Measurements from ENCODE around the gene TPK1. TPM values are rescaled to one million over a fixed set of nuclear protein-coding genes. Genes with fewer than 3 reads are reported as not detected.

TPK1 gene
- total RNA-seq, 2 donors from 2014 or later = 4.1 to 6.4 TPM

- H3K27me3 ChIP-seq = no peaks in the 10 kb centered on the region
- no peak overlapping the region for H3K27ac ChIP-seq
- no peaks in the 10 kb centered on the region for H3K9me3 ChIP-seq
- no peaks in the 10 kb centered on the region for H3K36me3 ChIP-seq
- no peak overlapping the region for H3K4me3 ChIP-seq
- TF ChIP-seq CTCF (IDR thresholded peaks at IDR 0.05) = peak in 1 of 2 donors; percentile 24
- H3K4me1 ChIP-seq = no peaks in the 10 kb centered on the region
- DNase-seq (ENCODE audit: low spot score) = no peak
These were observed 48.7 kb downstream of the TPK1 start for GRCh38 chr7:144787127-144787526.

- no peaks in the 10 kb centered on the region for H3K9me3 ChIP-seq
- no peak for TF ChIP-seq CTCF (IDR thresholded peaks at IDR 0.05)
These were observed 49.3 kb downstream of the TPK1 start for GRCh38 chr7:144786522-144786921.

GRCh38 chr7:144786079-144786478 lies 49.8 kb downstream of the TPK1 start:
- H3K27ac ChIP-seq = no peak overlapping the region

More at GRCh38 chr7:144786522-144786921, 49.3 kb downstream of the TPK1 start:
- Histone ChIP-seq H3K36me3 (no peaks in the 10 kb centered on the region), H3K4me3 (no peak overlapping the region), H3K27ac (no peak overlapping the region), H3K4me1 (no peaks in the 10 kb centered on the region), H3K27me3 (no peaks in the 10 kb centered on the region)
- no peak for DNase-seq (ENCODE audit: low spot score)

GRCh38 chr7:144785521-144785920 lies 50.3 kb downstream of the TPK1 start:
- H3K27ac ChIP-seq = no peak overlapping the region
- no peak for DNase-seq (ENCODE audit: low spot score)
- H3K4me3 ChIP-seq = no peak overlapping the region
- no peaks in the 10 kb centered on the region for H3K9me3 ChIP-seq
- no peak for TF ChIP-seq CTCF (IDR thresholded peaks at IDR 0.05)
- H3K27me3 ChIP-seq = no peaks in the 10 kb centered on the region
- no peaks in the 10 kb centered on the region for H3K36me3 ChIP-seq
- no peaks in the 10 kb centered on the region for H3K4me1 ChIP-seq

More at GRCh38 chr7:144786079-144786478, 49.8 kb downstream of the TPK1 start:
- no peaks in the 10 kb centered on the region for H3K4me1 ChIP-seq
- no peak overlapping the region for H3K4me3 ChIP-seq
- DNase-seq (ENCODE audit: low spot score) = no peak
- no peaks in the 10 kb centered on the region for H3K27me3 ChIP-seq
- TF ChIP-seq CTCF (IDR thresholded peaks at IDR 0.05) = no peak
- H3K9me3 ChIP-seq = no peaks in the 10 kb centered on the region
- H3K36me3 ChIP-seq = no peaks in the 10 kb centered on the region

GRCh38 chr7:144784943-144785342 lies 50.9 kb downstream of the TPK1 start:
- no peaks in the 10 kb centered on the region for H3K27me3 ChIP-seq
- no peak for TF ChIP-seq CTCF (IDR thresholded peaks at IDR 0.05)
- DNase-seq (ENCODE audit: low spot score) = peak; percentile 69
- H3K27ac ChIP-seq = no peak overlapping the region
- H3K9me3 ChIP-seq = no peaks in the 10 kb centered on the region
- H3K4me3 ChIP-seq = no peak overlapping the region
- no peaks in the 10 kb centered on the region for H3K4me1 ChIP-seq
- H3K36me3 ChIP-seq = no peaks in the 10 kb centered on the region

- Histone ChIP-seq H3K4me1 (no peaks in the 10 kb centered on the region), H3K27me3 (no peaks in the 10 kb centered on the region), H3K9me3 (no peaks in the 10 kb centered on the region), H3K36me3 (no peaks in the 10 kb centered on the region), H3K27ac (no peak overlapping the region), H3K4me3 (no peak overlapping the region)
- no peak for DNase-seq (ENCODE audit: low spot score)
- no peak for TF ChIP-seq CTCF (IDR thresholded peaks at IDR 0.05)
These were observed 51.4 kb downstream of the TPK1 start for GRCh38 chr7:144784441-144784840.

Data from right atrium auricular region (tissue), 2 donors.